B cell (primary cell): Measurements from ENCODE around the gene EPB41L2.

ENCODE experiments used
- CTCF ChIP-seq: fragments of 200-600 bp; IDR thresholded peaks from one replicate; pipeline ENCODE4 v1.8.0; 2022; ENCODE audit warnings: antibody characterized with exemption, mild to moderate bottlenecking
- EZH2 ChIP-seq: IDR thresholded peaks from 2 replicates; pipeline ENCODE4 v1.6.1; 2012; ENCODE audit warnings: borderline replicate concordance, low read depth, mild to moderate bottlenecking, moderate library complexity, low read length; ENCODE audit not compliant: insufficient read depth, poor library complexity, severe bottlenecking

- TF ChIP-seq CTCF = no peak
- TF ChIP-seq EZH2 = no peak
These were observed 68.5 kb downstream of the EPB41L2 start for GRCh38 chr6:130994319-130995097.
